ENCODE results near the gene E2F1.

Gene E2F1

DNA sequence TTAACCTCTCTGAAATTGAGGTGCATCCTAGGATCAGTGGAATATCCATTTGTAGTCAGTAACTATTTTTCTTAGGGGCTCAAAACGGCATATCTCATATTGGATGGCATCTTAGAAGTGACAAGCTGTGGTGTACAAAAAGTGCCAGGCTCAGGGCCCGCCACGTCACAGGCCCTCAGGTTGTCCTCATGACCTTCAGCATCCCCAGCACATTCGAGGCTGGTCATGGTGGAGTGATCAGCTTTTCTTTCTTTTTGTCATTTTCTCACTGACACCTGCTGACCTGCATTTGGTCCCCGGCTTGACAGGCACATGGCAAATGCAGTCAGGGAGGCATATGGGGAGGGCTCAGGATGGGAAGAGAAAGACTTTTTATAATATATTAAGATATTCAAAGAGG lies 7.1 kb upstream of the E2F1 start:
- Histone ChIP-seq H3K9me2 (replicated peaks; ENCODE audit: control insufficient read depth, low read length) (no peaks in the 10 kb centered on the region), H3K9me3 (ENCODE audit: control insufficient read depth, insufficient read depth, low read length) (no peaks in the 10 kb centered on the region), H3K4me1 (ENCODE audit: control insufficient read depth, low read length) (peaks cover 15% of the 10 kb centered on the region), H3K79me2 (ENCODE audit: control insufficient read depth, low read length) (no peaks in the 10 kb centered on the region), H3K27ac (ENCODE audit: low read depth, low read length) (no peak overlapping the region), H4K20me1 (ENCODE audit: control insufficient read depth, insufficient read depth, low read depth, low read length) (no peaks in the 10 kb centered on the region), H3K27me3 (ENCODE audit: control insufficient read depth, low read length) (no peaks in the 10 kb centered on the region), H3F3A (ENCODE audit: control insufficient read depth, insufficient read depth) (0 out of 2 replicates have a peak, but pooled peaks cover 2% of the 10 kb centered on the region), H3K4me3 (ENCODE audit: low read length) (no peak overlapping the region), H3K36me3 (ENCODE audit: control insufficient read depth, low read length) (no peaks in the 10 kb centered on the region), H3K4me2 (ENCODE audit: low read length) (no peak overlapping the region)
- TF ChIP-seq, protein P1, sequence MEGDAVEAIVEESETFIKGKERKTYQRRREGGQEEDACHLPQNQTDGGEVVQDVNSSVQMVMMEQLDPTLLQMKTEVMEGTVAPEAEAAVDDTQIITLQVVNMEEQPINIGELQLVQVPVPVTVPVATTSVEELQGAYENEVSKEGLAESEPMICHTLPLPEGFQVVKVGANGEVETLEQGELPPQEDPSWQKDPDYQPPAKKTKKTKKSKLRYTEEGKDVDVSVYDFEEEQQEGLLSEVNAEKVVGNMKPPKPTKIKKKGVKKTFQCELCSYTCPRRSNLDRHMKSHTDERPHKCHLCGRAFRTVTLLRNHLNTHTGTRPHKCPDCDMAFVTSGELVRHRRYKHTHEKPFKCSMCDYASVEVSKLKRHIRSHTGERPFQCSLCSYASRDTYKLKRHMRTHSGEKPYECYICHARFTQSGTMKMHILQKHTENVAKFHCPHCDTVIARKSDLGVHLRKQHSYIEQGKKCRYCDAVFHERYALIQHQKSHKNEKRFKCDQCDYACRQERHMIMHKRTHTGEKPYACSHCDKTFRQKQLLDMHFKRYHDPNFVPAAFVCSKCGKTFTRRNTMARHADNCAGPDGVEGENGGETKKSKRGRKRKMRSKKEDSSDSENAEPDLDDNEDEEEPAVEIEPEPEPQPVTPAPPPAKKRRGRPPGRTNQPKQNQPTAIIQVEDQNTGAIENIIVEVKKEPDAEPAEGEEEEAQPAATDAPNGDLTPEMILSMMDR (IDR thresholded peaks at IDR 0.05; ENCODE audit: low read depth, low read length, poor library complexity, severe bottlenecking) = no peak

GRCh38 chr20:33689973-33690372 lies 3.8 kb upstream of the E2F1 start:
- peaks cover 1% of the 10 kb centered on the region for H4K20me1 ChIP-seq (ENCODE audit: control insufficient read depth, insufficient read depth, low read depth, low read length)
- H3K79me2 ChIP-seq (ENCODE audit: control insufficient read depth, low read length) = peaks cover 8% of the 10 kb centered on the region
- no peak overlapping the region for H3K27ac ChIP-seq (ENCODE audit: low read depth, low read length)
- peaks cover 6% of the 10 kb centered on the region for H3K36me3 ChIP-seq (ENCODE audit: control insufficient read depth, low read length)
- TF ChIP-seq, protein P1 (IDR thresholded peaks at IDR 0.05; ENCODE audit: low read depth, low read length, poor library complexity, severe bottlenecking) = no peak
- TF ChIP-seq EZH2phosphoT487 (IDR thresholded peaks at IDR 0.05; ENCODE audit: borderline replicate concordance, low read length) = no peak
- peaks cover 6% of the 10 kb centered on the region for H3F3A ChIP-seq (ENCODE audit: control insufficient read depth, insufficient read depth)
- peak overlapping the region; percentile 35 for H3K4me2 ChIP-seq (ENCODE audit: low read length)
- no peaks in the 10 kb centered on the region for H3K27me3 ChIP-seq (ENCODE audit: control insufficient read depth, low read length)
- no peaks in the 10 kb centered on the region for H3K9me3 ChIP-seq (ENCODE audit: control insufficient read depth, insufficient read depth, low read length)
- no peak overlapping the region for H3K4me3 ChIP-seq (ENCODE audit: low read length)
- peaks cover 28% of the 10 kb centered on the region for H3K4me1 ChIP-seq (ENCODE audit: control insufficient read depth, low read length)
- no peaks in the 10 kb centered on the region for H3K9me2 ChIP-seq (replicated peaks; ENCODE audit: control insufficient read depth, low read length)

DNA sequence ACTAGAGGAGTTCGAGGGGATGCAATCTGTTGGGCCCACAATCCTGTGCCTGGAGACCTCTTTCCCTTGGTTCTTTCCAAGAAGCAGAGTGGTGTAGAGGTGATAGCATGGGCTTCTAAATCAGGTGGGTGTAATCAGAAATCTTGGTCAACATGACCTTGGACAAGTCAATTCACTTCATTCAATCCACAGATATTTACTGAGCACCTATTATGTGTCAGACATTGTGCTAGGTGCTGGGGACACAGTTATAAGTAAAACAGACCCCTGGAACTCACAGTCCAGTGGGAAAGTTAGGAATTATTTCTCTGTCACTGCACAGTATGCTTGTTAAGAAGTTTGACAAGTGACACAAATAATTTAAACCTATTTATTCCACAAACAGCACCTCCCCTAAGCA lies 3.3 kb upstream of the E2F1 start:
- no peaks in the 10 kb centered on the region for H3K27me3 ChIP-seq (ENCODE audit: control insufficient read depth, low read length)
- H3K36me3 ChIP-seq (ENCODE audit: control insufficient read depth, low read length) = peaks cover 11% of the 10 kb centered on the region
- no peak overlapping the region for H3K4me2 ChIP-seq (ENCODE audit: low read length)
- H3K4me1 ChIP-seq (ENCODE audit: control insufficient read depth, low read length) = peaks cover 33% of the 10 kb centered on the region
- no peaks in the 10 kb centered on the region for H3K9me3 ChIP-seq (ENCODE audit: control insufficient read depth, insufficient read depth, low read length)
- H3K4me3 ChIP-seq (ENCODE audit: low read length) = no peak overlapping the region
- no peaks in the 10 kb centered on the region for H3K9me2 ChIP-seq (replicated peaks; ENCODE audit: control insufficient read depth, low read length)
- H4K20me1 ChIP-seq (ENCODE audit: control insufficient read depth, insufficient read depth, low read depth, low read length) = peaks cover 6% of the 10 kb centered on the region
- H3F3A ChIP-seq (ENCODE audit: control insufficient read depth, insufficient read depth) = peaks cover 7% of the 10 kb centered on the region
- TF ChIP-seq, protein P1 (IDR thresholded peaks at IDR 0.05; ENCODE audit: low read depth, low read length, poor library complexity, severe bottlenecking) = no peak
- TF ChIP-seq EZH2phosphoT487 (IDR thresholded peaks at IDR 0.05; ENCODE audit: borderline replicate concordance, low read length) = no peak
- peaks cover 13% of the 10 kb centered on the region for H3K79me2 ChIP-seq (ENCODE audit: control insufficient read depth, low read length)
- no peak overlapping the region for H3K27ac ChIP-seq (ENCODE audit: low read depth, low read length)

Measured in DOHH2 (cell line).